ENCODE data around the gene MYO1G. TPM values are rescaled to one million over a fixed set of nuclear protein-coding genes. Genes with fewer than 3 reads are reported as not detected.
"Not testable (repeated sequence)": the region's sequence is repeated elsewhere in the genome, so short reads cannot be mapped to it uniquely, and the experiment has no call there.

MYO1G gene
- polyA plus RNA-seq, 1 donor = 0.77 TPM

DNA sequence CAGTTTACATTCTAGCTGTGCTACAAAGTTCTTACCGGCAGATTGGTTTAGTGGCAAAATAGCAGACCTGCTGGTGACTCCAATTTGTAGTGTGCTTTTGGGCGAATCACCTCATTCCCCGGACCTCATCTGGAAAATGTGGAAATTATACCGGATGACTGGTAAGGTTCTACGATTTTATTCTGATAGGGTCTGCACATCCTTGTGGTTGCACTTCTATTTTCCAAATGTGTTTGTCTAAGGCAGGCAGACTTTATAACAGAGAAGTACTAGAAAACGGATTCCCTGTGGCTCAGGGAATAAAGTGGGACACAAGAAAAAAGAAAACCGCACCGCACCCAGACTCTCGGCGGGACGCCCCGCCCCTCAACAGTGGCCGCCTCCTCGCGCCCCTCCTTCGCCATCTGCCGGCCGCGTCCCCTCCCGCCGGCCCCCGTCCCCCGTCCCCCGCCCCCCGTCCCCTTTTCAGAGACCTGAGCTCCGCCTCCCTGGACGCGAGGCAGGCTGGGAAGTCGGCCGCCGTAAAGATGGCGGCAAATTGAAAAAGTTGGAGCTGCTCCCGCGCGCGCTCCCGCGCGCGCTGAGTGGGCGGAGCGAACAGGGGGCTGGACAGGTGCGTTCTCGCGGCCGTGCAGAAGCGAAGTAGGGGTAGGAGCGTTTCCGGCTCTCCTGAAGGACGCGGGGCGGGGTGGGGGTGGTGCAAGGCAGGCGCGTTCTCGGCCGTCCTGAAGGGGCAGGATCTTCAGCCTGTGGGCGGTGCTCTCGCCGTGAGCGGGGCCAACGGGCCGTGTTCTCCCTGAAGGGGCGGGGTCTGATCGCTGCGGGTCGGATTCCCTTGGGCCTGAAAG is 20.7 kb upstream of the MYO1G start:
- DNase-seq (ENCODE audit: low read depth) = peak; percentile 93

DNA sequence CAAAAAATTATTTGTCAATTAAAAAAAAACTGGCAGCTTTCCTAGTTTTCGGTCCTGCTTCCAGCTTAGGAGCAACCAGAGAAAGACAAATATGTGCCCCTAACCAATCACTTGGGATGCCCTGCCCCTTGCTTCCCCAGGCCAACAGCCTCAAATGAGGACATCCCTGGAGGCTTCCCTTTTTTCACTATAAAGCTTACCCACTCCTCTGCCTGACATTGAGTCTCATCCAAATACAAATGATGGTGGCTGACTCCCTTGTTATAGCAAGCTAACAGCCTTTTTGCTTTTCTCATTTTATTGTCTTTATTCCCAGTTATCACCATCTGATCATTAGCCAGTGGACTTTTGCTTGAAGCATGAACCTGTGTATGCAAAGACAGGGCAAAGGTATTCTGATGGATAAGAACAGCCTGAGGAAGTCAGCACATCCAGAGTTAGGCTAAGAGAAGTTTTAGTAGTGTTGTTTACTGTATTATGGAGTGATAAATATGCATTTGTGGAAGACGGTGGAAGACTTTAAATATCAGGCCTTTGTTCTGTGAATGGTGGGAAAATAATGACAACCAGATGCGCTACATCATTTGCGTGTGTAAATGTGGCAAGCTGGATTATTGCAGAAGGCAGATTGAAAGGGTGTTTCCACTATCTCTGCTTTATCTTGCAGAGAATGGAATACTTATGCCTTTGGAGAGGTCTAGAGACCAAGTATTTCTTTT is 19.5 kb upstream of the MYO1G start:
- DNase-seq (ENCODE audit: low read depth) = no peak

DNA sequence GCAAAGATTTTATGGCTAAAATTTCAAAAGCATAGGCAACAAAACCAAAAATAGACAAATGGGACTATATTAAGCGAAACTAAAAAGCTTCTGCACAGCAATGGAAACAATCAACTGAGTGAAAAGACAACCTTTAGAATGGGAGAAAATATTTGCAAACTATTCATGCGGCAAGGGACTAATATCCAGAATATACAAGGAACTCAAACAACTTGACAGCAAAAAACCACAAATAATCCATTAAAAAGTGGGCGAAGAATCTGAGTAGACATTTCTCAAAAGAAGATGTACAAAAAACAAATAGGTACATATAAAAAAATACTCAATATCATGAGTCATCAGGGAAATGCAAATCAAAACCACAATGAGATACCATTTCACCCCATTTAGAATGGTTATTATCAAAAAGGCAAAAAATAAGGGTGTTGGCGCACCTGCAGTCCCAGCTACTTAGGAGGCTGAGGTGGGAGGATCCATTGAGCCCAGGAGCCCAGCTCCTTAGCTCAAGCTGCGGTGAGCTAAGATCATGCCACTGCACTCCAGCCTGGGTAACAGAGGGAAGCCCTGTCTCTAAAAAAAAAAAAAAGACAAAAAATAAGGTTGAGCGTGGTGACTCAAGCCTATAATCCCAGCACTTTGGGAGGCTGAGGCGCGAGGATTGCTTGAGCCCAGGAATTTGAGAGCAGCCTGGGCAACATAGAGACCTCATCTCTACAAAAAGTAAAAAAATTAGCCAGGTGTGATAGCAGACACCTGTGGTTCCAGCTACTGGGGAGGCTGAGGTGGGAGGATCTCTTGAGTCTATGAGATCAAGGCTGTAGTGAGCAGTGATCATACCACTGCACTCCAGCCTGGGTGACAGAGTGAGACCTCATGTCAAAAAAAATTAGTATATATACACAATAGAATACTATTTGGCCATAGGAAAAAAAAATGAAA is 17.0 kb upstream of the MYO1G start:
- no peak for DNase-seq (ENCODE audit: low read depth)

DNA sequence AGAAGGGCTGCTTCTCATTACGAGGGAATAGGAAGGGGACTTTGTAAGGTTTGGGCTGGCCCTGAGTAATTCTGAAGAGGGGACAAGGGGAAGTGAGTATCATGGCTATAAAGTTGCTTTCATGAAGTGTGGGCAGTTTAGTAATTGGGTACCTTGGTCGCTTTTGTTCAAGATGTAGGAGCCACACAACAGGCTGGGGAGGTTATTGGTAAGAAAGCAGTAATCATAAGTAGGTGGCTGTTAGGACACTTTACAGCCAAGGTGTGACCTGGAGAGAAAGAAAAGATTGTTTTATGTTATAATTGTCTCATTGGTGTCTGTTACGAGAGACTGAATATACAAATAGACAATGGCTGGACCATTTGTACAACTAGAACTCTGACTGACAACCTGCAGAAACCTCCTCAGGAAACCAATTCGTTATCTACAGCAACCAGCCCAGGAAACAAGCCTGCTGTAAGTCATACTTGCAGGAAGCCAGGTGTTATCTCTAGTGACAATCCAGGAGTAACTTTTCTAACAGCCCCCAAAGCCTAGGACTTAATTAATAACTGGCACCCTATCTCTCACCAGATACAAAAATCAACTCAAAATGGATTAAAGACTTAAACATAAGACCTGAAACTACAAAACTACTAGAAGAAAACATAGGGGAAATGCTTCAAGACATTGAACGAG is 16.2 kb upstream of the MYO1G start:
- DNase-seq (ENCODE audit: low read depth) = no peak

DNA sequence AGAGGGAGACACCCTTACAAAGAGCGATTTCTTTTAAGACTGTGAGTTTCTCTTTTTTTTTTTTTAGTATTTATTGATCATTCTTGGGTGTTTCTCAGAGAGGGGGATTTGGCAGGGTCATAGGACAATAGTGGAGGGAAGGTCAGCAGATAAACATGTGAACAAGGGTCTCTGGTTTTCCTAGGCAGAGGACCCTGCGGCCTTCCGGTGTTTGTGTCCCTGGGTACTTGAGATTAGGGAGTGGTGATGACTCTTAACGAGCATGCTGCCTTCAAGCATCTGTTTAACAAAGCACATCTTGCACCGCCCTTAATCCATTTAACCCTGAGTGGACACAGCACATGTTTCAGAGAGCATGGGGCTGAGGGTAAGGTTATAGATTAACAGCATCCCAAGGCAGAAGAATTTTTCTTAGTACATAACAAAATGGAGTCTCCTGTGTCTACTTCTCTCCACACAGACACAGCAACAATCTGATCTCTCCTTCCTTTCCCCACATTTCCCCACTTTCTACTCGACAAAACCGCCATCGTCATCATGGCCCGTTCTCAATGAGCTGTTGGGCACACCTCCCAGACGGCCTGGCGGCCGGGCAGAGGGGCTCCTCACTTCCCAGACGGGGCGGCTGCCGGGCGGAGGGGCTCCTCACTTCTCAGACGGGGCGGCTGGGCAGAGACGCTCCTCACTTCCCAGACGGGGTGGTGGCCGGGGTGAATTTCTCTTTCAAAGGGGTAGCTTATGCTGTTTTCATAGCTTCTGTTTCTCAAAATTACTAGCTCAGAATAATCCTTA is 13.4 kb upstream of the MYO1G start:
- DNase-seq (ENCODE audit: low read depth) = not testable (repeated sequence)

DNA sequence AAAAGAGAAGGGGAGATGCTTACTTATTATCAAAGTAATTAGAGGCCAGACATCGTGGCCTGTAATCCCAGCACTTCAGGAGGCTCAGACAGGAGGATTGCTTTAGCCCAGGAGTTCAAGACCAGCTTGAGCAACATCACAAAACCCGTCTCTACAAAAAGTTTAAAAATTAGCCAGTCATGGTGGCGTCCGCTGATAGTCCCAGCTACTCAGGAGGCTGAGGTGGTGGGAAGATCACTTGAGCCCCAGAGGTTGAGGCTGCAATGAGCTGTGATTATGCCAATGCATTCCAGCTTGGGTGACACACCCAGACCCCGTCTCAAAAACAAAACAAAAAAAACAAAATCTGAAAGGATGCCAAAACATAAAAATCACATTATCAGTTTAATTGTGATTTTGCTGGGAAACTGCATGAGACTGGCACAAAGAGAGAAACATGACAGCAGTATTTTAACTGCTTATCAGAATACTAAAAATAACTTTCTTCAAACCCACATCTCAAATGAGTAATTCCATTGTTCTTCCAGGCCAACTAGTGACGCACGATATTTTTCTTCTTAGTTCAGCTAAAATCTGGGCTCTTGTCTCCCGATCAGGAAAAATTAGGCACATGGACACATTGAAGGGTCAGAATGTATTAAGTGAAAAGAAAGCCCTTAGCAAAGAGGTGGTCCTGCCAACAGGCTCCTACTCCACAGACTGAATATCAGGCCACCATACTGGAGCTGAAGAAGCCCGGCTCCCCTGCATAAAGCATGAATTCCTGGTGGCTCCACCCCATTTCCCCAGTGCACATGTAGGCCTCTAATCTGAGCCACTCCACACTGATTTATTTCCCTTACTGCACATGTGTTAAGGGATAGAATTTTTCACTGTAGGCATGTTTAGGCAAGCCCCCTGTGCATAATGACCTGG is 11.6 kb upstream of the MYO1G start:
- no peak for DNase-seq (ENCODE audit: low read depth)

DNA sequence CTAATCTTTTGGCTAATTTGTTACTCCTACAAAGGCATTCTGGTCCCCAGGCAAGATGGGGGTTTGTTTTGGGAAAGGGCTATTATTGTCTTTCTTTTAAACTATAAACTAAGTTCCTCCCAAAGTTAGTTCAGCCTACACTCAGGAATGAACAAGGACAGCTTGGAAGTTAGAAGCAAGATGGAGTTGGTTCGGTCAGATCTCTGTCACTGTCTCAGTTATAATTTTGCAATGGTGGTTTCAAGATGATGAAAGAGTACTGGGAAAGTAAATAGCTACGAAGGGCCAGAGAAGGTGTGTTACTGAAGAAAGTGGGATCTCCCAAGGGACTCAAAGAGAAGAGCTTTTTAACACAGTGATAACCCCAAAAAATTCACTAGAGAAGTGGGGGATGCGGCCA is 10.3 kb upstream of the MYO1G start:
- DNase-seq (ENCODE audit: low read depth) = no peak

DNA sequence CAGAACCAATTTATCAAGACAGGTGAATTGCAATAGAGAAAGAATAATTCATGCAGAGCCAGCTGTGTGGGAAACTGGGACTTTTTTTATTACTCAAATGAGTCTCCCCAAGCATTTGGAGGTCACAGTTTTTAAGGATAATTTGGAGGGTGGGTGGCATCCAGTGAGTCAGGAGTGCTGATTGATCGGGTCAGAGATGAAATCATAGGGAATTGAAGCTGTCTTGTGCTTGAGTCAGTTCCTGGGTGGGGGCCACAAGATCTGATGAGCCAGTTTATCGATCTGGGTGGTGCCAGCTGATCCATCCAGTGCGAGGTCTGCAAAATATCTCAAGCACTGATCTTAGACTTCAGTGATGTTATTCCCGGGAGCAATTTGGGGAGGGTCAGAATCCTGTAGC is 9.9 kb upstream of the MYO1G start:
- DNase-seq (ENCODE audit: low read depth) = no peak

DNA sequence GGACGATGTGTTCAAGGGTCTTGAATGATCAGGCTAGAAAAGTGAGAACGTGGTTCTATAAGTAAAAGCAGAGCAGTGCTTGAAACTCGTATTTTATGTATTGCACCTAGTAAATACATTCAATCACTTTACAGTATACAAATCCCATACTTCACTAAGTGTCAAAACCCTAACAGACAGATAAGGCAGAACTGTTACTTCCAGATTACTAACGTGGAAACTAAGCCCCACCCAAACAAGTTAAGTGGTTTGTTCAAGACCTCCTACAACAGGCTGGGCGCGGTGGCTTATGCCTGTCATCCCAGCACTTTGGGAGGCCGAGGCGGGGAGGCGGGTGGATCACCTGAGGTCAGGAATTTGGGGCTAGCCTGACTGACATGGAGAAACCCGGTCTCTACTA is 9.2 kb upstream of the MYO1G start:
- no peak for DNase-seq (ENCODE audit: low read depth)

DNA sequence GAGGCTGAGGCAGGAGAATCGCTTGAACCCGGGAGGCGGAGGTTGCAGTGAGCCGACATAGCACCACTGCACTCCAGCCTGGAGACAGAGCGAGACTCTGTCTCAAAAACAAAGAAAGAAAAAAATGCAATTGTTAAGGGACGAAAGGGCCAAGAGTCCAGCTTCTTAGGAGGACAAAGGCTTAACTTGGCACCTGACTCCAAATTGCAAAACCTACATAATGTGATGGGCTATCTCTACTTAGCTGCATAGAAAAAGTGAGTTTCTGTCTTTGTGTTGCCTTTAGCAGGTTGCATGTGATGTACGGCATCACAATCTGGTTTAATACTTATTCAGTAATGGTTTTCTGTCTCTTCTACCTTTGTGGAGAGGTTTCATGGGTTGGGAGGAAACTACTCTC is 8.6 kb upstream of the MYO1G start:
- DNase-seq (ENCODE audit: low read depth) = no peak

DNA sequence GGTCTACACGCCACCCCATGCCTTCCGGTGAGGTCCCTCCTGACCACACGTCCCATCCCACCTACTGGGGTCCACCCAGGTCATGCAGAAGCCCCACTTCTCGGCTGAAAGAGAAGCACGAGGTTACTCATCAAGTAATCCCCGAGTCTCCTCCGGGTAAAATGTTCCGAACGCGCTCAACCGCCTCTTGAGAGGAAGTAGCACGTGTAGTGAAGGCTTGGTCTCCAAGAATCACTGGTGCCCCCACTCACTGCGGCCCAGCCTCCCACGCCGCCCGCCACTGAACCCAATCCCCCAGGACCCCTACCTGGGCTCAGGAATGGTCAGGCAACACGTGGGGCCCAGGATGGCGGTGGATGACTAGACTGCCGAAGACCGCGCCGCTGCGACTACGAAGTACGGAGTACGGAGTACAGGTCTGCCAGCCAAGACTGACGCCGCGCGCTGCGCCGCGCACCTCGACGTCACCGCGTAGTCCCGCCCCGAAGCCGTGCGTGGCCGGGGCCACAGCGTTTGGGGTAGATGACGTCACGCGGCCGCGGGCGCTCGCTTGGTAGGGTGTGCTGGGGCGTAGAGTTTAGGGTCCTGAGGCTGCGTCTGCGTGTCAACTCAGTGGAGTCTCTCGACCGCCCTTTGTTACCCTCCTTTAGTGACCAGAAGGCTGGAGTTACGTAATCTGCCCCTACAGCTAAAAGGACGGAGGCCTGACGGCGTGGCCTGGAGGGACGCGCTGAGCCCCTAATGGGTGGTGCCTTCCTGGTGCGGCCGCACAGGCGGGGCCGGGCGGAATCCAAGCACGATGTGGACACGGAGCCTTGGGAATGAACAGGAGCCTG is 7.6 kb upstream of the MYO1G start:
- DNase-seq (ENCODE audit: low read depth) = peak; percentile 90

DNA sequence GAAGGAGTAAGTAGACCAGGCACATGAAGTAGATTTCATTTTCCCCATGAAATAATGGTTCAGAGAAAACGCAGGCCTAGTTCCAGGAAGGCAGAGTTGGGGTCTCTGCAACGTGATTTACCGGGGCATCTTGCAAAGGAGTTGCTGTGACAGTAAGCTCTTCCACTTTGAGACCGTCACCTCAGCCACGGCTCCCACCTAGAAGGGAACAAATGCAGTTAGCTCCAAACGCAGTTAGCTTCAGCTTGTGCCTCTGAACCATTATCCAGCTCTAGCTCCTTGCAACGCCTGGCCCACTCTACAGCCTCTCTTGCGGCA is 7.0 kb upstream of the MYO1G start:
- DNase-seq (ENCODE audit: low read depth) = no peak

DNA sequence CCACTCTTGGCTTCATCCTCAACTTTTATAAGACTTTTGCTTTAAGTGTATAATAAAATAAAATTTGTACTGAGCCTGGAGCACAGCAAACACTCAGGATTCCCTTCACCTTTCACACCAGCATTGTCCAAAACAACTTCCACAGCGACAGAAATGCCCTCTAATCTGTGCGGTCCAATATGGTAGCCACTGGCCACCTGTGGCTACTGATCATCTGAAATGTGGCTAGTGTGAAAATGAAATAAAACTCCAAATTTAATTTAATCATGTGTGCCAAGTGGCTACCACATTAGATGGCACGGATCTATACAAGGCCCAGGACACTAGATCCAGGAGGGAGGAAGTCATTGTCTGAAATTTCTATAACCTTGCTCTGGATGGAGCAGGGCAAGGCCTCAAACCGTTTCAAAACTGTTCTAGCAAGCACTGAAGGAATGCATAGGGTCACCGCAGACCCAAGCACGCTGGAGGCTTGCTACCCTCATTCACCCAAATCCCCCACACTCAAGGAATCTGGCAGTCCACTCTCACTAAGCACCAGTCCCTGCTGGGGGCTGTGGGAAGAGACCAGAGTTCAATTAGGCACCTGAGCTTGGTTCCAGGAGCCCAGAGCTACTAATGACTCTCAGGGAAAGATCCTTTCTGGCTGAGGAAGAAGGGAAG is 6.3 kb upstream of the MYO1G start:
- no peak for DNase-seq (ENCODE audit: low read depth)

DNA sequence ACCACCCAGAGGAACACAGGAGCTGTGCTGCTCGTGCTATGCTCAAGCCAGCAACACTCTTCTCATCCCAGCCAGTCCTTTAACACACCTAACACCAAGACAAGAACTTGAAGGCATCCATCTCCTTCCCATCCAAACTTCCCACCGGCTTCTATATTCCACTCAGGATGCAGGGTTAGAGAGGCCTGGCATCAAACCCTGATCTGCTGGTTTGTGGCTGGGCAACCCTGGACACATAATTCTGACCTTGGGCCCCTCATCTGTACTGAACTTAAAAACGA is 5.6 kb upstream of the MYO1G start:
- DNase-seq (ENCODE audit: low read depth) = no peak

DNA sequence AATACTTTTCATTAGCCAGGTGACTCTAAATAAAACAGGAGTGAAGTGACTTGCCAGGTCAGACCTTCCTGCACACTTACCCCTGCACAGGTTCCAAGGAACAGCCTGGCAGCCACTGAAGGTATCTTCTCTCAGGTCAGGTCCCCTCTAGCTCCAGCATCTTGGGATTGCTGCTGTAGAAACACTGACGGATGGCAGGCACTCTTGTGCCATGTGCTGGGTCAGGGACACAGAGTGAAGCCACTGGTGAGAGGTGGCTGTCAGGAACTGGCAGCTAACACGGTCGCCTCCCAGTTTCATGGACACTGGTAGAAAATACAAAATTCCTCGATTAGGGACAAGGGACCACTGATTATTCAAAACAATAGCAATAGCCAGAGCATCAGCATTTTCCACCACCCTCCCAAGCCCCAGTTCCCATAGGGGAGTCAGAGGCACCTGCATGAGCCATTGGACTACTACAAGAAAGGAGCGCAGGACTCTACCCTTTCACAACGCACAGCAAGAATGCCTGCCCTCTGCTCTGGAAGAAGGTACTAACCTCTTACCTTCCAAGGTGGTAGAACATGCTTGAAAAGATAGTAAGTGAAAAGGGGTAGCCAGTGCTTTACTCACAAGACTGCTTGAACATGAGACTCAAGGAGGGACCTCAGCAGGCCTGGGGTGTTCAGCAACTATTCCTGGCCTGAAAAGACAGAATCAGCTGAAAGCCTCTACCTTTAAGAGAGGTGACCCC is 5.1 kb upstream of the MYO1G start:
- DNase-seq (ENCODE audit: low read depth) = no peak

DNA sequence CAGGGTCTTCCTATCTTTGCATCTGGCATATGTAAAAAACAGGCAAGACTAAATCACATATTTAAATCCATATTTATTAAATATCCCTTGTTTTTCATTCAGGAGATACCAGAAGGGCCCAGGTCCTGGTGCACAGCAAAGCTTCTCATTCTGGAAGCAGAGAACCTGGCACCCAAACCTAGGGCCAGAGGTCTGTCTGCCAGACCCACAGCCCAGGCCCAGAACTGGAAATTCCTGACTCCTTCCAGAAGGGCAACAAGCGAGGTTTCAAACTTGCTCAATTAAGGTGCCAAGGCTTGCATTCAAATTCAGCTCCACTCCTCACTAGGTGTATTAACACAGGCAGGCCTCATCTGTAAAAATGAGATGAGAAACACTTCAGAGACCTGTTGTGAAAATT is 4.2 kb upstream of the MYO1G start:
- DNase-seq (ENCODE audit: low read depth) = no peak

DNA sequence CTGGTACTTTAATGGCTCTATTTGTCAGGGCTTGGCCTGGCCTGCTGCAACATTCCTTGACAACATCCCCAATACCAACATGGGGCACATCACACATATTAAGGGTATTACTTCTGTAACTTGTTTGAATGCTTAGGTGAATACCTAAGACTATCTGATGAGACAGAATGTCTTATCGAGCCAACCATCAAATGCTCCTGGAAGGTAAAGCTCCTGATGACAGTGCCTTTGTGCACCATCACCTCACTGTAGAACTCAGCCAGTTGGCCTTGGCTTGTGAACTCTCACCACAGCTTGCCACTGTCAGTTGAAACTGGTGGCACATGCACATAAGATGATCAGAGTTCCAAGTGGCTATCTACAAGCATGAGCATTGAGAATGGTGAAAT is 3.7 kb upstream of the MYO1G start:
- no peak for DNase-seq (ENCODE audit: low read depth)

All from forelimb muscle (tissue), 1 donor.